PC-9 (cell line): ENCODE data around the gene SLC25A44. TPM values are rescaled to one million over a fixed set of nuclear protein-coding genes. Genes with fewer than 3 reads are reported as not detected.

Experiments
- BruUV-seq: library from RNA; stranded (reverse); fragments of 400-500 nt; replicated peaks from 2 replicates; lab custom pipeline; 2021; lab: Mats Ljungman, UMichigan
- CTCF ChIA-PET: fragments of 300-600 bp; sonication (Branson Sonifier 250); formaldehyde crosslinking; loops from one replicate; lab custom pipeline; 2022; ENCODE audit warnings: antibody characterized with exemption; lab: Charles Lee
- POLR2A ChIA-PET: fragments of 300-600 bp; sonication (Branson Sonifier 250); formaldehyde crosslinking; loops from one replicate; lab custom pipeline; 2022; ENCODE audit warnings: antibody characterized with exemption; ENCODE audit not compliant: unreplicated experiment; lab: Charles Lee
- DNase-seq, 2 experiments: peaks; one replicate each; pipeline versions ENCODE4 v3.0.0 to v3.0.0-alpha.2; 2015 to 2022; ENCODE audit warnings: mixed read lengths in 1 of 2
- H2AFZ ChIP-seq: fragments of 200-600 bp; sonication (generic); 2 replicates; pipeline ENCODE4 v1.8.1; 2017; ENCODE audit warnings: antibody characterized with exemption
- H3F3A ChIP-seq: fragments of 200-600 bp; sonication (generic); 2 replicates; pipeline ENCODE4 v1.8.1; 2017; ENCODE audit warnings: antibody characterized with exemption, mild to moderate bottlenecking, low read depth; ENCODE audit not compliant: insufficient read depth
- H3K27ac ChIP-seq: fragments of 200-600 bp; sonication (generic); 2 replicates; pipeline ENCODE4 v1.6.1; 2016; ENCODE audit warnings: mixed run types
- H3K27me3 ChIP-seq: fragments of 200-600 bp; sonication (generic); 2 replicates; pipeline ENCODE4 v1.6.1; 2016; ENCODE audit warnings: low read depth, mixed run types; ENCODE audit not compliant: insufficient read depth
- H3K36me3 ChIP-seq: fragments of 200-600 bp; sonication (generic); 2 replicates; pipeline ENCODE4 v1.6.1; 2016; ENCODE audit warnings: low read depth, mixed run types
- H3K4me1 ChIP-seq: fragments of 200-600 bp; sonication (generic); replicated peaks from 2 replicates; pipeline ENCODE4 v1.6.1; 2016; ENCODE audit warnings: mixed run types; ENCODE audit not compliant: insufficient read depth
- H3K4me2 ChIP-seq: fragments of 200-600 bp; sonication (generic); 2 replicates; pipeline ENCODE4 v1.6.1; 2017; ENCODE audit warnings: mixed run types
- H3K4me3 ChIP-seq: fragments of 200-600 bp; sonication (generic); 2 replicates; pipeline ENCODE4 v1.6.1; 2016; ENCODE audit warnings: mixed run types
- H3K79me2 ChIP-seq: fragments of 200-600 bp; sonication (generic); 2 replicates; pipeline ENCODE4 v1.6.1; 2017; ENCODE audit warnings: low read depth, mixed run types
- H3K9me2 ChIP-seq: fragments of 200-600 bp; sonication (generic); 2 replicates; pipeline ENCODE4 v1.8.1; 2017; ENCODE audit warnings: mild to moderate bottlenecking; ENCODE audit not compliant: insufficient read depth
- H3K9me3 ChIP-seq: fragments of 200-600 bp; sonication (generic); 2 replicates; pipeline ENCODE4 v1.8.1; 2016; ENCODE audit warnings: low read depth; ENCODE audit not compliant: insufficient read depth
- H4K20me1 ChIP-seq: fragments of 200-600 bp; sonication (generic); 2 replicates; pipeline ENCODE4 v1.8.1; 2017; ENCODE audit not compliant: insufficient read depth
- EZH2 ChIP-seq: fragments of 200-600 bp; sonication (generic); IDR thresholded peaks from 2 replicates; pipeline ENCODE4 v1.8.0; 2017; ENCODE audit warnings: antibody characterized with exemption, low read depth
- intact Hi-C: fragments of 100-400 bp; cut with micrococcal nuclease; formaldehyde crosslinking; loops from one replicate; pipeline ENCODE4 v1.10.0; 2022; ENCODE audit not compliant: unreplicated experiment
- total RNA-seq: library from RNA; stranded (reverse); gene quantifications from 2 replicates; pipeline ENCODE4 v1.2.3, GENCODE V29; 2021
- TF ChIP-seq, protein P1 (sequence below): fragments of 200-600 bp; sonication (generic); conservative IDR thresholded peaks from 2 replicates; pipeline ENCODE4 v1.6.1; 2017; ENCODE audit warnings: mixed run types, antibody characterized with exemption, mild to moderate bottlenecking, moderate library complexity

The SLC25A44 gene
- total RNA-seq, 1 experiment from 2014 or later: 20.2 TPM

DNA sequence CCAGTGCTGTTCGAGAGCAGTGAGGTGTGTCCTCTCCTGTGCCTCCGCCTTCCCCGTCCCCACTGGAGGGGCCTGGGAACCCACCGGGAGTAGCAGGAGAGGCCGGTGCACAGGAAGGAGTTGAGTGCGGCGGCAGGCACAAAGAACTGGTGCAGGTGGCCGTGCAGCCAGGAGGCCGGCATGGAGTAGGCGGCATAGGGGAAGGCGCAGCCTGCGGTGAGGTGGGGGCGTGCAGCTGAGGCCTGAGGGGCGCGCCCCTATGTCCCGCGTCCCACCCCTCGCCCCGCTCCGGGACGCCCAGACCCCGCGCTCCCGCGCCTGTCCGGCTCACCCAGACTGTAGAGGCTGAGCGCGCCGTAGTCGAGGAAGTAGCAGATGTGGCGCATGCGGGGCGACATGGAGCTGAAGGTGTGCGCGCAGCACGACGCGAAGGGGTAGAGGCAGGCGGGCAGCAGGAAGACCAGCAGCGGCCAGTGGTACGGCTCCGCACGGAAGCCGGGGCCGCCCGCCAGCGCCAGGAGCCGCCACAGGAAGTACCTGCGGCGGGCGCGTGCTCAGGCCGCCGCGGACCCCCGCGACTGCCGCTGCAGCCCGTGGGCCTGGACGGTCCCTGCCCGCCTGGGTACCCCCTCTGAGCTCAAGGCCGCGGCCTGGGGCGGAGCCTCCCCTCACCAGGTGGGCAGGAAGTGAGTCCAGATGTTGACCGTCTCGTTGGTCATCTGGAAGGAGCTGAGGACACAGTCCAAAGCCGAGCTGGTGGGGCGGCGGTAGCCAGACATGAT is 51.7 kb downstream of the SLC25A44 start:
- H3K9me2 ChIP-seq: no peaks in the 10 kb centered on the region
- no peaks in the 10 kb centered on the region; the same call in 1 of the 2 replicates for H4K20me1 ChIP-seq
- CTCF ChIA-PET: no interaction called here
- no peak overlapping the region for H3K27ac ChIP-seq
- POLR2A ChIA-PET: no interaction called here
- no peaks in the 10 kb centered on the region for H3K79me2 ChIP-seq
- H3K36me3 ChIP-seq: 0 out of 2 replicates have a peak, but pooled peaks cover 4% of the 10 kb centered on the region
- H3K4me3 ChIP-seq: no peak overlapping the region
- H3K9me3 ChIP-seq: no peaks in the 10 kb centered on the region
- no peaks in the 10 kb centered on the region for H3K27me3 ChIP-seq
- peaks cover 21% of the 10 kb centered on the region; the same call in 1 of the 2 replicates for H3F3A ChIP-seq
- H2AFZ ChIP-seq: no peak overlapping the region
- intact Hi-C loops: no loop called here
- no peaks in the 10 kb centered on the region for H3K4me1 ChIP-seq
- TF ChIP-seq EZH2: no peak
- TF ChIP-seq, protein P1, sequence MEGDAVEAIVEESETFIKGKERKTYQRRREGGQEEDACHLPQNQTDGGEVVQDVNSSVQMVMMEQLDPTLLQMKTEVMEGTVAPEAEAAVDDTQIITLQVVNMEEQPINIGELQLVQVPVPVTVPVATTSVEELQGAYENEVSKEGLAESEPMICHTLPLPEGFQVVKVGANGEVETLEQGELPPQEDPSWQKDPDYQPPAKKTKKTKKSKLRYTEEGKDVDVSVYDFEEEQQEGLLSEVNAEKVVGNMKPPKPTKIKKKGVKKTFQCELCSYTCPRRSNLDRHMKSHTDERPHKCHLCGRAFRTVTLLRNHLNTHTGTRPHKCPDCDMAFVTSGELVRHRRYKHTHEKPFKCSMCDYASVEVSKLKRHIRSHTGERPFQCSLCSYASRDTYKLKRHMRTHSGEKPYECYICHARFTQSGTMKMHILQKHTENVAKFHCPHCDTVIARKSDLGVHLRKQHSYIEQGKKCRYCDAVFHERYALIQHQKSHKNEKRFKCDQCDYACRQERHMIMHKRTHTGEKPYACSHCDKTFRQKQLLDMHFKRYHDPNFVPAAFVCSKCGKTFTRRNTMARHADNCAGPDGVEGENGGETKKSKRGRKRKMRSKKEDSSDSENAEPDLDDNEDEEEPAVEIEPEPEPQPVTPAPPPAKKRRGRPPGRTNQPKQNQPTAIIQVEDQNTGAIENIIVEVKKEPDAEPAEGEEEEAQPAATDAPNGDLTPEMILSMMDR: no peak
- no TSS peak for BruUV-seq
- H3K4me2 ChIP-seq: no peak overlapping the region
- no peak for DNase-seq

DNA sequence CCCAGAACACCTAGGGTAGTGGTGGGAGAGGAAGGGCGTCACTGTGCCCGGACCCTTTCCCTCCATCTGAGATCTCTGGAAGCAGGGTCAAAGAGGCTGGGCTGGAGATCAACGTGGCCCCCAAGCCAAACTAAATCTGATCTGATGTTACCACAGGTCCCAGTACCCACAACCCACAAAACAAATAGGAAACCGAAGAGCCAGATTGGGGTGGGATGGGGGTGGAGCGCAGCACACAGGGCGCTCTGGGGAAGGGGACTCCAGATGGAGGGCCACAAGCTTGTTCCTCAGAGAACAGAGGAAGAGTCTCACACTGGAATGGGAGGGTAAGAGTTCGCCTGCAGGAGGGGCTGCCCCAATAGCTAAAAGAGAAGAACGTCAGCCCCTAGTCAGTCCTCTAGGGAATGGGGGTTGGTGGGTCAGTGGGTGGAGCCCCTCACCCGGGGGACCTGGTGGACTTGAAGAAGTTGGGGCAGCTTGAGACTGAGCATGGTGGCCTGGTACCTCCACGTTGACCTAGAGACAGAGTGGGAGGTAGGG is 52.4 kb downstream of the SLC25A44 start:
- TF ChIP-seq, protein P1: no peak
- TF ChIP-seq EZH2: no peak
- Histone ChIP-seq H3K79me2 (no peaks in the 10 kb centered on the region), H3K9me3 (no peaks in the 10 kb centered on the region), H4K20me1 (no peaks in the 10 kb centered on the region; the same call in 1 of the 2 replicates), H3F3A (peaks cover 21% of the 10 kb centered on the region; the same call in 1 of the 2 replicates), H3K27me3 (no peaks in the 10 kb centered on the region), H3K4me3 (no peak overlapping the region), H3K9me2 (no peaks in the 10 kb centered on the region), H3K27ac (no peak overlapping the region), H3K4me1 (no peaks in the 10 kb centered on the region), H3K4me2 (no peak overlapping the region), H3K36me3 (peaks cover 6% of the 10 kb centered on the region; the same call in 1 of the 2 replicates), H2AFZ (no peak overlapping the region)
- intact Hi-C loops: no loop called here
- BruUV-seq: no TSS peak
- POLR2A ChIA-PET: no interaction called here
- DNase-seq: no peak
- CTCF ChIA-PET: no interaction called here

DNA sequence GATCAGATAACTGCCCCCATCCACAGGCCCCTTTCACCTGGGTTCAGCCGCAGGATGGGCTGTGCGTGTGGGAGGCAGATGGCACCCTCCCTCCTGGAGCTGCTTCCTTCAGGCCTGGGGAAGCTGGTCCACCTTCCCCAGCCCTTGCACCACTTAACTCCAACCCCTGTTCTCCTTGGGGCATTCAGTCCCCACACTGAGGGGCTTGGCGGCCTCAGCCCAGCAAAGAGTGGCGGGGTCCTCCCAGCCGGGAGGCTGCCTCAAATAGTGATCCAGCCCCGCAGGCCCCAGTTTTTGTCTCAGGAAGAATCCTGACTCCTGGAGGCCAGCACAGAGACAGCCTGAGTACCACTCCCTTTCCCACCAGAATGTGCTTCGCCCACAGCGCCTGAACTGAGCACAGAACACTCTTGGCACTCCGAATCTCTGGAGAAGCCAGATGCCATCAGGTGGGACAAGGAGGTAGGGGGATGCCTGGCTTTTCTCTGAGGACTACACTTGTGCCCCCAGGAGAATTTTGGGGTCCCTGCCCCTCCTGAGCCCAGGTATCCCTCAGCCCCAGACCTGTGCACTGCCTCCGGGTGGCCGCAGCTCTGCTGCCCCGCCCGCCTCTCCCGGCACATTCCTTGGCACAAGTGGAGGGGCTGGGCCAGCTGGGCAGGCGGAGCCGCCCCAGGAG is 53.0 kb downstream of the SLC25A44 start:
- BruUV-seq: no TSS peak
- no peaks in the 10 kb centered on the region for H3K4me1 ChIP-seq
- H3K36me3 ChIP-seq: peaks cover 8% of the 10 kb centered on the region; the same call in 1 of the 2 replicates
- no peak for DNase-seq
- H3K9me3 ChIP-seq: no peaks in the 10 kb centered on the region
- ChIA-PET CTCF (no interaction called here), POLR2A (interaction anchor here (0.6 kb wide), 1 partner anchor 53 kb away, joined by 3 read pairs; no protein-coding TSS in a partner anchor)
- no peak overlapping the region for H3K27ac ChIP-seq
- no peak overlapping the region for H3K4me3 ChIP-seq
- H4K20me1 ChIP-seq: no peaks in the 10 kb centered on the region; the same call in 1 of the 2 replicates
- TF ChIP-seq, protein P1: no peak
- no peak for TF ChIP-seq EZH2
- no peak overlapping the region for H3K4me2 ChIP-seq
- H3K27me3 ChIP-seq: no peaks in the 10 kb centered on the region
- no peak overlapping the region for H2AFZ ChIP-seq
- H3F3A ChIP-seq: peaks cover 21% of the 10 kb centered on the region; the same call in 1 of the 2 replicates
- H3K9me2 ChIP-seq: no peaks in the 10 kb centered on the region
- intact Hi-C loops: no loop called here
- no peaks in the 10 kb centered on the region for H3K79me2 ChIP-seq
